Epithelial cell of proximal tubule (primary cell): ENCODE results near the gene HJURP. TPM values are rescaled to one million over a fixed set of nuclear protein-coding genes. Genes with fewer than 3 reads are reported as not detected.

ENCODE experiments used
- DNase-seq: peaks from one replicate; pipeline ENCODE4 v3.0.0-alpha.2; 2011; ENCODE audit warnings: low read depth
- H3K4me3 ChIP-seq: 2 replicates; pipeline ENCODE4 v1.5.1; 2011; ENCODE audit warnings: low read depth, mild to moderate bottlenecking, low read length
- total RNA-seq: library from RNA; depleted of rRNA; stranded (reverse); fragments of >200 nt; gene quantifications from 2 replicates; pipeline ENCODE4 v1.2.3, GENCODE V29; 2015
- TF ChIP-seq, protein P1 (sequence below): conservative IDR thresholded peaks from 2 replicates; pipeline ENCODE4 v1.5.1; 2012; ENCODE audit warnings: low read depth, mild to moderate bottlenecking, low read length

HJURP gene
- total RNA-seq, 1 donor from 2014 or later: 64.9 TPM

DNA sequence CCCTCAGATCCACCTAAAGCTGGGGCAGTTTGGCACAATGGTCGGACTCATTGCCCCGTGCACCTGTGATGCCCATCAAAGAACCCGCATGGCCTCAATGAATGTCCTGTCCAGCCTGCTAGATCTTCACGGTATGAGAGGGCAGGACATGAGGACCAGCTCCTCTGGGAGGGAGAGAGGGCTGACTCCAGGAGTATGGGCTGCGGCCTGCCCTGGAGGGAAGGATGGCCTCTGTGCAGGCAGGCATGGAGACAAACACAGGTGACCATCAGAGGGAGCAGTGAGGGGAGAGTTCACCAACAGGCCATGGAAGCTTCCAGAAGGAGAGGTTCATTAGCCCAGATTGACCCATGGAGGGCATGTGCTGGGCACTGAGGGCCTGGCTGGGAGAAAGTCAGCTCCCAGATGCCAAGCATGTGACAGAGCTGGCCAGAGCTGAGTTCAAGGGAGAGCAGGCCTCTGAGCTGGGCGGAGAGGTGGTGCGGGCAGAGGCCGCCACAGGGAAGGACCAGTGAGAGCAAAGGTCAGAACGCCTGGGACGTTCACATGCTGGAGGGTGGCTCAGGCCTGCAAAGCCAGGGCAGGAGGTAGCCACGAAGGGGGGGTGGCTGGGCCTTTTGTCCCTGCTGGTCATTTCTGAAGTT, 36.2 kb downstream of the HJURP start:
- TF ChIP-seq, protein P1, sequence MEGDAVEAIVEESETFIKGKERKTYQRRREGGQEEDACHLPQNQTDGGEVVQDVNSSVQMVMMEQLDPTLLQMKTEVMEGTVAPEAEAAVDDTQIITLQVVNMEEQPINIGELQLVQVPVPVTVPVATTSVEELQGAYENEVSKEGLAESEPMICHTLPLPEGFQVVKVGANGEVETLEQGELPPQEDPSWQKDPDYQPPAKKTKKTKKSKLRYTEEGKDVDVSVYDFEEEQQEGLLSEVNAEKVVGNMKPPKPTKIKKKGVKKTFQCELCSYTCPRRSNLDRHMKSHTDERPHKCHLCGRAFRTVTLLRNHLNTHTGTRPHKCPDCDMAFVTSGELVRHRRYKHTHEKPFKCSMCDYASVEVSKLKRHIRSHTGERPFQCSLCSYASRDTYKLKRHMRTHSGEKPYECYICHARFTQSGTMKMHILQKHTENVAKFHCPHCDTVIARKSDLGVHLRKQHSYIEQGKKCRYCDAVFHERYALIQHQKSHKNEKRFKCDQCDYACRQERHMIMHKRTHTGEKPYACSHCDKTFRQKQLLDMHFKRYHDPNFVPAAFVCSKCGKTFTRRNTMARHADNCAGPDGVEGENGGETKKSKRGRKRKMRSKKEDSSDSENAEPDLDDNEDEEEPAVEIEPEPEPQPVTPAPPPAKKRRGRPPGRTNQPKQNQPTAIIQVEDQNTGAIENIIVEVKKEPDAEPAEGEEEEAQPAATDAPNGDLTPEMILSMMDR: no peak
- DNase-seq: no peak
- H3K4me3 ChIP-seq: no peak overlapping the region

DNA sequence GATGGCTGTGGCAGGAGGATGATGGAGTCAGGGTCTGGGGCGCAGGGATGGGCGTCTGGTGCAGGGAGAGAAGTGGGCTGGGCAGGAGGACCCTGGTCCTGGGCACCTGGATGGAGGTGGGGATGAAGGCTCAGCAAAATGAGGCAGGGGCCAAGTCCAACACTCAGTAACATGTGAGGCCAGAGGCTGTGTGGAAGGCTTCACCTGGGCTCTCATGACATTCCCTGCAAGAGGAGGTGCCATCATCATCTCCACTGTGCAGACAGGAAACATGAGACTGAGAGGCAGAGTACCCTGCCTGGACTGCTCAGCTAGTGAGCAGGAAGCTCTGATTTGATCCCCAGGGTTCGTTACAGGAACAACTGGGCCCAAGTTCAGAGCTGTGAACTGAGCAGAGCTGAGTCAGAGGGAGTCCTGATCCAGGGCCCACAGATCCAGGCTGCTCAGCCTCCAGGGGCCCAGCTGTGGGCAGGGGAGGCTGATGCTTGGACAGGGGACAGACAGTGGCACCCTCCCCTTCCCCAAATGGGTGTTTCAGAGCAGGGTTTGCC, 36.9 kb downstream of the HJURP start:
- TF ChIP-seq, protein P1: no peak
- H3K4me3 ChIP-seq: no peak overlapping the region
- DNase-seq: no peak

DNA sequence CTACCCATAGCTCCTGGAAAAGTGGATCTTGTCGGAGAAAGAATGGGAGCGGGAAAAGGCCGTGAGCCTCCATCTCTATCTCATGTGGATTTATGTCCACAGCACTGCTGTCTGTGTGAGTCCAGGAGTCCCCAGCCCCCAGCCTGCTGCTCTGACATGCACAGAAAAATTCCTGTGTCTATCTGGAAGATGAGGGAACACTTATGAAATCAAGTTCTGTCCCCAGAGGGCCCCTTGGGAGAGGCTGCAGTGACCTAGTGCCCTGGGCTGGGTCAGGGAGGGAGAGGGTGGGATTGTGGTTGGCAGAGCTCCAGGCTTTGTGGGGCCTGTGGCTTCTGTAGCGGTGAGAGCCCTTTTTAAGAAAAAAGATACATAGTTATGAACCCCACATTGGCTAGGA, 37.6 kb downstream of the HJURP start:
- no peak for DNase-seq
- TF ChIP-seq, protein P1: no peak
- no peak overlapping the region for H3K4me3 ChIP-seq

DNA sequence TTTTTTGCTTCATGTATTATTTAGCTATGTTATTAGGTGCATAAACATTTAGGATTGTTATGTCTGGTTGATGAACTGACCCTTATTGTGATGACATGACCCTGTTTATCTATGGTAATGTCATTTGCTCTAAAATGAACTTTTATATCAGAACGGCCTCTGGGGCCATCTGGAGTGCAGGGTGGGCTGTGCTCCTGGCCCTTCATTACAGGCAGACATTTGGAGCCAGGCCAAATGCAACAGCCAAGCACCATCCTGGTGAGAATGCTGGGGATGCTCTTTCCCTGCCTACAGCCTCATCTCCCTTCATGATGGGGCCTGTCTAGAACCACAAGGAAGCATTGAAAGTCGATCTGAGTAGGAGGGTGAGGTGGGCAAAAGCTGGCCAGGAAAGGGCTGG, 38.0 kb downstream of the HJURP start:
- TF ChIP-seq, protein P1: no peak
- H3K4me3 ChIP-seq: no peak overlapping the region
- no peak for DNase-seq

DNA sequence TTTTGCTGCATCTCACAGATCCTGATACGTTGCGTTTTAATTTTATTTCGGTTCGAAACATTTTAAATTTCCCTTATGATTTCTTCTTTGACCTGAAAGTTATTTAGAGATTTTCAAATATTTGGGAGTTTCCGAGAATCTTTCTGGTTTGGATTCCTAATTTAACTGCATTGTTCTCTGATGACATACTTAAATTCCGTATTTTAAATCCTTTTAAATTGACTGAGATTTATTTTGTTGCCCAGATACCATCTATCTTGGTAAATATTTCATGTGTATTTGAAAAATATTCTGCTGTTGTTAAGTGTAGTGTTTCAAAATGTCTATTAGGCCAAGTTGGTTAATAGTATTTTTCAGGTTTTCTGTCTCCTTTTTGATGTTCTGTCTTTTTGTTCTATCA, 38.5 kb downstream of the HJURP start:
- TF ChIP-seq, protein P1: no peak
- no peak for DNase-seq
- no peak overlapping the region for H3K4me3 ChIP-seq

DNA sequence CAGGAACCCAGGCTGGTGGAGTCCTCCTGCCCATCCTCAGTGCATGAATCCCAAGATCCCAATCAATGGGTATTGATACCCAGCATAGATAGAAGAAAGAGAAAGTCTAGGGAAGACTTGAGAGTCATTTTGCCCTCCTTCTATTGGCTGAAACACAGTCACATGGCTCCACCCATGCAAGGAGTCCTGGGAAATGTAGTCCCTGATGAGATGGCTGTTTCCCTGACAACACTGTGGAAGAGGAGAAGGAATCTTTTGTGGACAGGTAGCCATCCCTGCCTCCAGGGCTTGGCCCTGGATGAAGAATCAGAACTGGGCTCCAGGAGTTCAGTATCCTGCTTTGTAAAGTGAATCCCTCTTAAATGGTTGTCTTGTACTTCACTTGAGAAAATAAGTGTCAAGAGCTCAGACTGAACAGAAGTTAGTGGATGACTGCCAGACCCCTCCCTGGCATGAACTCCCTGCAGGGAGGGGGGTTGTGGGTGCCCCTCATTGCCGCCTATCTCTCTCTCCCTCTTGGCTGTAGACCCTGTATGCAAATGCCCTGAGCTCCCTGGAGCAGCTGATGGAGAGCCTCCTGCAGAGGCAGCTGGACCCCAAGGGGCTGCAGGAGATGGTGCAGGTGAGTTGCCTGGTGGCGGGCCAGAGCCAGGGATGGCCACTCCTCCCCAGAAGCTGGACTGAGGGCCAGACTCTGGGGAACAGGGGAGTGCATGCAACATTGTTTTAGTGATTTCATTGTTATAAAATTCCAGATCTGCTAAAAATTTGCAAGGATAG, 40.1 kb downstream of the HJURP start:
- TF ChIP-seq, protein P1: no peak
- DNase-seq: no peak
- no peak overlapping the region for H3K4me3 ChIP-seq
